Epithelial cell of proximal tubule (primary cell): Measurements from ENCODE around the gene CPNE7. TPM values are rescaled to one million over a fixed set of nuclear protein-coding genes. Genes with fewer than 3 reads are reported as not detected.

Experiments used
- total RNA-seq: library from RNA; depleted of rRNA; stranded (reverse); fragments of >200 nt; gene quantifications from 2 replicates; pipeline ENCODE4 v1.2.3, GENCODE V29; 2015

The CPNE7 gene
- total RNA-seq, 1 donor from 2014 or later = 20.2 TPM

Other genes starting within 250 kb of the CPNE7 start
- 44.3 and 50.8 TPM in 2 replicates for gene ANKRD11, start 85.2 kb upstream of the CPNE7 start, total RNA-seq
- 66.7 and 122 TPM in 2 replicates for gene SPG7, start 67.4 kb upstream of the CPNE7 start, total RNA-seq
- 5,232 and 9,109 TPM in 2 replicates for gene RPL13, start 15.1 kb upstream of the CPNE7 start, total RNA-seq
- 0.65 and 5.0 TPM in 2 replicates for gene DPEP1, start 37.9 kb downstream of the CPNE7 start, total RNA-seq
- 132 and 160 TPM in 2 replicates for gene CHMP1A, start 82.0 kb downstream of the CPNE7 start, total RNA-seq
- 8.1 and 8.2 TPM in 2 replicates for gene SPATA33, start 82.1 kb downstream of the CPNE7 start, total RNA-seq
- 35.1 and 57.2 TPM in 2 replicates for gene CDK10, start 110.9 kb downstream of the CPNE7 start, total RNA-seq
- 16.5 and 39.3 TPM in 2 replicates for gene SPATA2L, start 125.9 kb downstream of the CPNE7 start, total RNA-seq
- gene VPS9D1, start 145.1 kb downstream of the CPNE7 start, total RNA-seq = 3.8 and 11.4 TPM in 2 replicates
- gene ZNF276, start 145.8 kb downstream of the CPNE7 start, total RNA-seq = 10.1 and 21.6 TPM in 2 replicates
- gene FANCA, start 240.9 kb downstream of the CPNE7 start, total RNA-seq = 22.1 and 34.6 TPM in 2 replicates